Psoas muscle (tissue), 8 donors: ENCODE results near the gene DOHH. TPM values are rescaled to one million over a fixed set of nuclear protein-coding genes. Genes with fewer than 3 reads are reported as not detected.

Experiments
- ATAC-seq, 4 donors: fragments of 200-7000 bp; cut with Tn5 transposase; one replicate each; pipeline ENCODE4 v1.9.1; 2020; ENCODE audit warnings: moderate library complexity in 3 of 4, mild to moderate bottlenecking in 2 of 4
- DNase-seq, 2 donors: peaks; one replicate each; pipeline ENCODE4 v3.0.0-alpha.2; 2020
- H3K27ac ChIP-seq: fragments of 200-600 bp; one replicate; pipeline ENCODE4 v1.8.0; 2022
- H3K27me3 ChIP-seq, 3 donors: fragments of 200-600 bp in 1 of 3; one replicate each; pipeline versions ENCODE4 v1.6.1 to v1.8.0; 2013 to 2022; ENCODE audit warnings: low read length in 2 of 3, mild to moderate bottlenecking in 2 of 3, moderate library complexity in 1 of 3; ENCODE audit not compliant: insufficient read depth in 3 of 3
- H3K36me3 ChIP-seq, 2 donors: fragments of 200-600 bp in 1 of 2; one replicate each; pipeline versions ENCODE4 v1.6.1 to v1.8.0; 2013 to 2022; ENCODE audit warnings: low read depth in 1 of 2, mild to moderate bottlenecking in 1 of 2, moderate library complexity in 1 of 2; ENCODE audit not compliant: insufficient read depth in 1 of 2
- H3K4me1 ChIP-seq: fragments of 200-600 bp; one replicate; pipeline ENCODE4 v1.8.0; 2022
- H3K4me3 ChIP-seq: fragments of 200-600 bp; one replicate; pipeline ENCODE4 v1.8.0; 2022; ENCODE audit warnings: mild to moderate bottlenecking
- H3K9me3 ChIP-seq: fragments of 200-600 bp; one replicate; pipeline ENCODE4 v1.8.0; 2022
- CTCF ChIP-seq: fragments of 200-600 bp; IDR thresholded peaks from one replicate; pipeline ENCODE4 v1.8.0; 2022; ENCODE audit warnings: antibody characterized with exemption
- WGBS, 3 donors: extraction: QIAGEN DNeasy Blood & Tissue Kit; methylation state at CpG; one replicate each; pipeline versions ENCODE4 v1.1.6 to v1.1.7; 2013; 5-methylcytosine and 5-hydroxymethylcytosine counted together
- intact Hi-C, 2 donors: fragments of 100-400 bp; cut with DNase I; formaldehyde crosslinking; loops; one replicate each; pipeline versions ENCODE4 v1.11.0 to v1.14.2; 2022
- polyA plus RNA-seq, 3 donors: library from polyadenylated mRNA; stranded (reverse); fragments of 200-250 nt; gene quantifications; one replicate each; pipeline ENCODE4 v1.2.3, GENCODE V29; 2013
- total RNA-seq, 4 donors: library from RNA; stranded (reverse); fragmentation: NEBNext Ultra II Directional in 2 of 4; extraction: Animal tissue kit (Norgen Biotek cat#: 25700) in 2 of 4; gene quantifications; one replicate each; pipeline versions ENCODE4 v1.2.1 to v1.2.4, GENCODE V29; 2021 to 2023
- donor health status: healthy with polysubstance abuse.
- donor health status: DM: no; HTN: no; CAD: no; lungs with moderate emphysema.
- donor health status: Bipolar disorder and iron deficiency.
- donor health status: healthy.
- donor health status: DM: yes; HTN: yes; CAD: no.
- donor health status: DM: no; HTN: no; CAD: no.
- donor health status: DM: no; HTN: no; CAD: no.
- donor health status: DM: yes; HTN: yes; CAD: no.

DOHH gene
- total and polyA plus RNA-seq, 7 donors: 11.5 to 54.3 (median 21.8) TPM

GRCh38 chr19:3443840-3444694 lies 56.4 kb downstream of the DOHH start:
- Histone ChIP-seq H3K4me3 (no peak overlapping the region), H3K27ac (peak overlapping the region; percentile 71), H3K36me3 (peaks cover 0 to 63% of the 10 kb centered on the region in 2 donors), H3K4me1 (peaks cover 55% of the 10 kb centered on the region), H3K27me3 (no peaks in the 10 kb centered on the region), H3K9me3 (no peaks in the 10 kb centered on the region)
- no peak for TF ChIP-seq CTCF
- DNase-seq (no peak), ATAC-seq (peak in 3 of 4 donors; percentile 35 to 56 (median 50))
- 33 to 40% (median 34%) methylated on average over 28 to 33 of the region's 33 CpGs for WGBS, 3 donors
- intact Hi-C loops: no loop called here

- Histone ChIP-seq H3K27me3 (no peaks in the 10 kb centered on the region), H3K9me3 (no peaks in the 10 kb centered on the region), H3K36me3 (peaks cover 0 to 65% of the 10 kb centered on the region in 2 donors), H3K4me3 (no peak overlapping the region), H3K27ac (peak overlapping the region; percentile 71), H3K4me1 (peaks cover 55% of the 10 kb centered on the region)
- TF ChIP-seq CTCF: no peak
- intact Hi-C loops: no loop called here
- DNase-seq (no peak), ATAC-seq (peak; percentile 15 to 38 (median 26))
- WGBS, 3 donors: 48 to 68% (median 55%) methylated on average over 15 of the region's 15 CpGs
Measured at GRCh38 chr19:3442487-3443071, 57.9 kb downstream of the DOHH start.

- no peaks in the 10 kb centered on the region for H3K9me3 ChIP-seq
- peaks cover 0 to 68% of the 10 kb centered on the region in 2 donors for H3K36me3 ChIP-seq
- no peaks in the 10 kb centered on the region for H3K27me3 ChIP-seq
- 66 to 79% (median 67%) methylated on average over 14 of the region's 14 CpGs for WGBS, 3 donors
- intact Hi-C loops: no loop called here
- no peak overlapping the region for H3K4me3 ChIP-seq
- H3K27ac ChIP-seq: peak overlapping the region; percentile 71
- ATAC-seq (peak; percentile 2 to 11 (median 6)), DNase-seq (no peak)
- peaks cover 55% of the 10 kb centered on the region for H3K4me1 ChIP-seq
- TF ChIP-seq CTCF: no peak
Measured at GRCh38 chr19:3441986-3442329, 58.5 kb downstream of the DOHH start.

- no peaks in the 10 kb centered on the region for H3K9me3 ChIP-seq
- ATAC-seq (peak in 3 of 4 donors; percentile 1 to 7 (median 2)), DNase-seq (no peak)
- H3K4me3 ChIP-seq: no peak overlapping the region
- TF ChIP-seq CTCF: no peak
- peaks cover 0 to 70% of the 10 kb centered on the region in 2 donors for H3K36me3 ChIP-seq
- no peaks in the 10 kb centered on the region for H3K27me3 ChIP-seq
- peaks cover 55% of the 10 kb centered on the region for H3K4me1 ChIP-seq
- H3K27ac ChIP-seq: peak overlapping the region; percentile 71
- intact Hi-C loops: no loop called here
- WGBS, 3 donors: 74 to 85% (median 75%) methylated on average over 23 to 25 of the region's 25 CpGs
Measured at GRCh38 chr19:3441089-3441985, 59.1 kb downstream of the DOHH start.

Other genes with a start within 250 kb of the DOHH start
- gene NFIC, start 134.1 kb downstream of the DOHH start, total RNA-seq: 100 to 1,000 TPM; 209 to 439 (median 325) TPM
- gene NFIC, start 134.1 kb downstream of the DOHH start, polyA plus RNA-seq: 100 to 1,000 TPM in 2 of 3 donors, 10 to 100 TPM in 1; 100.0 to 270 (median 165) TPM
- gene SMIM24, start 20.1 kb downstream of the DOHH start, total RNA-seq: not detected
- gene SMIM24, start 20.1 kb downstream of the DOHH start, polyA plus RNA-seq: under 1 TPM; 0.10 to 0.53 (median 0.49) TPM
- not detected for gene SMIM44, start 17.2 kb downstream of the DOHH start, total RNA-seq
- not detected for gene SMIM44, start 17.2 kb downstream of the DOHH start, polyA plus RNA-seq
- gene FZR1, start 5.6 kb upstream of the DOHH start, total RNA-seq: 10 to 100 TPM; 24.3 to 25.8 (median 25.1) TPM
- gene FZR1, start 5.6 kb upstream of the DOHH start, polyA plus RNA-seq: 10 to 100 TPM; 12.8 to 20.3 (median 13.7) TPM
- 1 to 10 TPM in 1 of 4 donors, under 1 TPM in 1, not detected in 2; 0.44 to 1.0 TPM for gene TEKTIP1, start 38.5 kb upstream of the DOHH start, total RNA-seq
- gene TEKTIP1, start 38.5 kb upstream of the DOHH start, polyA plus RNA-seq: not detected
- gene MFSD12, start 56.9 kb upstream of the DOHH start, total RNA-seq: 10 to 100 TPM; 16.3 to 25.2 (median 21.5) TPM
- gene MFSD12, start 56.9 kb upstream of the DOHH start, polyA plus RNA-seq: 10 to 100 TPM; 25.6 to 46.6 (median 33.8) TPM
- 10 to 100 TPM; 14.3 to 27.2 (median 24.5) TPM for gene HMG20B, start 72.3 kb upstream of the DOHH start, total RNA-seq
- 10 to 100 TPM; 21.4 to 25.2 (median 24.7) TPM for gene HMG20B, start 72.3 kb upstream of the DOHH start, polyA plus RNA-seq
- gene GIPC3, start 84.8 kb upstream of the DOHH start, total RNA-seq: 1 to 10 TPM in 1 of 4 donors, under 1 TPM in 3; 0.30 to 1.1 (median 0.55) TPM
- gene GIPC3, start 84.8 kb upstream of the DOHH start, polyA plus RNA-seq: under 1 TPM; 0.32 to 0.45 (median 0.33) TPM
- 1 to 10 TPM in 3 of 4 donors, under 1 TPM in 1; 0.89 to 3.0 (median 1.7) TPM for gene TBXA2R, start 106.2 kb upstream of the DOHH start, total RNA-seq
- 1 to 10 TPM in 2 of 3 donors, under 1 TPM in 1; 0.52 to 1.2 (median 1.1) TPM for gene TBXA2R, start 106.2 kb upstream of the DOHH start, polyA plus RNA-seq
- gene CACTIN, start 126.1 kb upstream of the DOHH start, total RNA-seq: 10 to 100 TPM; 15.2 to 21.4 (median 18.2) TPM
- gene CACTIN, start 126.1 kb upstream of the DOHH start, polyA plus RNA-seq: 10 to 100 TPM; 11.8 to 20.5 (median 15.8) TPM
- gene PIP5K1C, start 199.8 kb upstream of the DOHH start, total RNA-seq: 10 to 100 TPM; 13.5 to 22.4 (median 17.9) TPM
- 10 to 100 TPM in 1 of 3 donors, 1 to 10 TPM in 2; 8.7 to 20.7 (median 9.9) TPM for gene PIP5K1C, start 199.8 kb upstream of the DOHH start, polyA plus RNA-seq
- 1 to 10 TPM in 1 of 4 donors, under 1 TPM in 2, not detected in 1; 0.49 to 2.7 (median 0.99) TPM for gene TJP3, start 207.7 kb upstream of the DOHH start, total RNA-seq
- gene TJP3, start 207.7 kb upstream of the DOHH start, polyA plus RNA-seq: under 1 TPM; 0.21 to 0.46 (median 0.32) TPM